OCI-LY1 (cell line): ENCODE data around the gene RNF217.

ENCODE experiments used
- H2AFZ ChIP-seq: fragments of 200-600 bp; sonication (generic), shearing (Covaris generic); 2 replicates; pipeline ENCODE4 v1.6.0; 2014; ENCODE audit warnings: antibody characterized with exemption, mild to moderate bottlenecking, low read length
- H3F3A ChIP-seq: fragments of 200-600 bp; sonication (generic), shearing (Covaris generic); 2 replicates; pipeline ENCODE4 v1.6.0; 2014; ENCODE audit warnings: mild to moderate bottlenecking, antibody characterized with exemption, low read length, moderate library complexity; ENCODE audit not compliant: insufficient read depth
- H3K27ac ChIP-seq: fragments of 200-600 bp; sonication (generic); 2 replicates; pipeline ENCODE4 v1.5.1; 2014; ENCODE audit warnings: low read length, mixed run types, mild to moderate bottlenecking, low read depth; ENCODE audit not compliant: poor library complexity, severe bottlenecking
- H3K27me3 ChIP-seq: fragments of 200-600 bp; sonication (generic); 2 replicates; pipeline ENCODE4 v1.6.0; 2014; ENCODE audit warnings: antibody characterized with exemption, mild to moderate bottlenecking, low read length, moderate library complexity; ENCODE audit not compliant: insufficient read depth
- H3K36me3 ChIP-seq: fragments of 200-600 bp; sonication (generic); 2 replicates; pipeline ENCODE4 v1.6.1; 2014; ENCODE audit warnings: mild to moderate bottlenecking, antibody characterized with exemption, low read length, moderate library complexity, mixed read lengths; ENCODE audit not compliant: insufficient read depth
- H3K4me1 ChIP-seq: fragments of 200-600 bp; sonication (generic); 2 replicates; pipeline ENCODE4 v1.5.1; 2014; ENCODE audit warnings: mild to moderate bottlenecking, low read length, moderate library complexity; ENCODE audit not compliant: insufficient read depth, severe bottlenecking
- H3K4me2 ChIP-seq: fragments of 200-600 bp; sonication (generic), shearing (Covaris generic); 2 replicates; pipeline ENCODE4 v1.6.1; 2014; ENCODE audit warnings: low read length
- H3K4me3 ChIP-seq: fragments of 200-600 bp; sonication (generic); 2 replicates; pipeline ENCODE4 v1.5.1; 2014; ENCODE audit warnings: low read length, low read depth, mild to moderate bottlenecking, mixed read lengths; ENCODE audit not compliant: poor library complexity, severe bottlenecking
- H3K79me2 ChIP-seq: fragments of 200-600 bp; shearing (Covaris generic); 2 replicates; pipeline ENCODE4 v1.6.1; 2016; ENCODE audit warnings: mixed run types, low read length, mixed read lengths; ENCODE audit not compliant: insufficient read depth
- H3K9ac ChIP-seq: fragments of 200-600 bp; sonication (generic), shearing (Covaris generic); 2 replicates; pipeline ENCODE4 v1.6.1; 2014; ENCODE audit warnings: mild to moderate bottlenecking, low read length, mixed read lengths
- H3K9me2 ChIP-seq: fragments of 200-600 bp; sonication (generic), shearing (Covaris generic); 2 replicates; pipeline ENCODE4 v1.6.1; 2014; ENCODE audit warnings: low read depth, mild to moderate bottlenecking, low read length, mixed read lengths
- H3K9me3 ChIP-seq: fragments of 200-600 bp; shearing (Covaris generic); 2 replicates; pipeline ENCODE4 v1.6.1; 2014; ENCODE audit warnings: low read length, mixed read lengths
- H4K20me1 ChIP-seq: fragments of 200-600 bp; sonication (generic), shearing (Covaris generic); 2 replicates; pipeline ENCODE4 v1.6.0; 2016; ENCODE audit warnings: mild to moderate bottlenecking, low read length; ENCODE audit not compliant: insufficient read depth
- CTCF ChIP-seq: fragments of 200-600 bp; sonication (generic), shearing (Covaris generic); IDR thresholded peaks from 2 replicates; pipeline ENCODE4 v1.5.1; 2017; ENCODE audit warnings: mild to moderate bottlenecking, antibody characterized with exemption, low read length, moderate library complexity, mixed read lengths
- EZH2 ChIP-seq: fragments of 200-600 bp; sonication (generic), shearing (Covaris generic); IDR thresholded peaks from 2 replicates; pipeline ENCODE4 v1.8.0; 2017; ENCODE audit warnings: borderline replicate concordance, mixed run types, mild to moderate bottlenecking, antibody characterized with exemption, low read length, moderate library complexity, mixed read lengths

The RNF217 gene

GRCh38 chr6:125077453-125077852, 115.2 kb downstream of the RNF217 start:
- Histone ChIP-seq H3K4me2 (no peak overlapping the region), H3K9me2 (no peaks in the 10 kb centered on the region), H3F3A (no peaks in the 10 kb centered on the region), H3K27ac (no peak overlapping the region), H4K20me1 (no peaks in the 10 kb centered on the region), H3K4me1 (no peaks in the 10 kb centered on the region), H3K27me3 (no peaks in the 10 kb centered on the region), H2AFZ (no peak overlapping the region), H3K9me3 (no peaks in the 10 kb centered on the region), H3K79me2 (no peaks in the 10 kb centered on the region), H3K9ac (no peak overlapping the region), H3K4me3 (no peak overlapping the region), H3K36me3 (no peaks in the 10 kb centered on the region)
- TF ChIP-seq CTCF (no peak), EZH2 (no peak)

- H3K4me3 ChIP-seq = no peak overlapping the region
- H3K9ac ChIP-seq = no peak overlapping the region
- H3K4me2 ChIP-seq = no peak overlapping the region
- H3K27me3 ChIP-seq = no peaks in the 10 kb centered on the region
- no peak overlapping the region for H2AFZ ChIP-seq
- H3K4me1 ChIP-seq = no peaks in the 10 kb centered on the region
- H3K9me3 ChIP-seq = no peaks in the 10 kb centered on the region
- no peak overlapping the region for H3K27ac ChIP-seq
- no peaks in the 10 kb centered on the region for H3F3A ChIP-seq
- H3K9me2 ChIP-seq = no peaks in the 10 kb centered on the region
- TF ChIP-seq CTCF (no peak), EZH2 (no peak)
- no peaks in the 10 kb centered on the region for H4K20me1 ChIP-seq
- H3K36me3 ChIP-seq = no peaks in the 10 kb centered on the region
- H3K79me2 ChIP-seq = no peaks in the 10 kb centered on the region
Measured at GRCh38 chr6:125078602-125079321, 116.5 kb downstream of the RNF217 start.

GRCh38 chr6:125082908-125083683, 120.9 kb downstream of the RNF217 start:
- Histone ChIP-seq H3F3A (no peaks in the 10 kb centered on the region), H4K20me1 (no peaks in the 10 kb centered on the region), H3K9me2 (no peaks in the 10 kb centered on the region), H3K4me1 (no peaks in the 10 kb centered on the region), H3K36me3 (no peaks in the 10 kb centered on the region), H3K27ac (no peak overlapping the region), H3K4me3 (no peak overlapping the region), H3K4me2 (no peak overlapping the region), H2AFZ (no peak overlapping the region), H3K27me3 (no peaks in the 10 kb centered on the region), H3K79me2 (no peaks in the 10 kb centered on the region), H3K9ac (no peak overlapping the region), H3K9me3 (no peaks in the 10 kb centered on the region)
- no peak for TF ChIP-seq EZH2
- TF ChIP-seq CTCF = no peak
